GM18499 (cell line): Measurements from ENCODE around the gene AMER1.

ENCODE experiments used
- ATAC-seq: cut with Tn5 transposase; IDR thresholded peaks from one replicate; pipeline ENCODE4 v1.9.1; 2021; ENCODE audit warnings: moderate number of reproducible peaks; ENCODE audit not compliant: insufficient read depth, unreplicated experiment

Gene AMER1

DNA sequence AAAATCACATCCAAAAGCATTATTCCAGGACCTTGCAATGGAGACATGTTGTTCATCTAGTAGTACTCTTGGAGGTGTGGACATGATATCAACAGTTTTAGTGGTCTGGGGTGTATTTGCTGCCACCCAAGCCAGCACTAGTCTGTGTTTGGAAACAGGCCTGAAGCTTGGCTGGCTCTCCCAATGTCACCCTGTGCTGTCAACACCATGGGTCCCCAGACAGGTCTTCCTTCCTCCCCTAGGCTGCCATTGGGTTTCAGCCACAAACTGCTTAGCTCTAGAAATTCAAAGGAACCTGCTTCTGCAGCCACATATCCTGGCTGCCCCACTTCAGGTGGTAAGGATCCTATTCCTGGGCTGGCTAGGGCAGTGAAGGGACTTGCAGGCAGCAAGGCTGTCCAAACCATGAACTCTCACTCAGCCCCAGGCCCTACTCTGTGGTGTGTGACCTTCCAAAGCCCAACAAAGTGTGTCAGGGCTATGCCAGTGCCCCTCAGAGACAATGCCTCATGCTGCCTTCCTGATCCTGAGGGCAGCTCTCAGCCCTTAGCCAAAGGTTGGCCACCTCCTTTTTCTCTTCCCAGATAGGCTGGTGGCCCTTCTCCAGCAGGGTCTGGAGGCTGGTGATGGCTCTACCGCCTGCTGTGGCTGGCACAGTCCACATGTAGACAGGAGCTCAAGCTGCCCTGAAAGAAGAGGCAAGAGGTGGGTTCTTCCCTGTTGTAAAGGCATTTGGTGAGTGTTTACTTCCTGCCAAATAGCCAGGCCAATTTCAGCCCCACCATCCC, 18.3 kb downstream of the AMER1 start:
- ATAC-seq: no peak

DNA sequence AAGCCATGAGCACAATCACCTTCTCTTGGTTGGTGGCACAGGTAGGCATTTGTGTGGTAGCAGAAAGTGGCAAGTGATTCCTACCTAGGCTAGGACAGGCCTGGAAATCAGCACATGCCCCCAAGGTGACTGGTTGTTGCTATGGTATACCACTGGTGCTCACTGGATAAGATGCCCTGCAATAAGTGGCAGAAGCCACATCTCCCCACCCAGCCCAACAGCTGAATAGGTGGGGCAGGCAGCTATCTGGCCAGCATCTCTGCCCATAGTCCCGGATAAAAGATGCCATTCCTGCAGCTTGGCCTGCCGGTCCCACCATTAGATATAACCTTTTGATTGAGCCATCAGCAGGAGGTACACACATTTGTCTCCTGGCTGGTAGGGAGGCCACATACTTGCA, 21.1 kb downstream of the AMER1 start:
- ATAC-seq: no peak

DNA sequence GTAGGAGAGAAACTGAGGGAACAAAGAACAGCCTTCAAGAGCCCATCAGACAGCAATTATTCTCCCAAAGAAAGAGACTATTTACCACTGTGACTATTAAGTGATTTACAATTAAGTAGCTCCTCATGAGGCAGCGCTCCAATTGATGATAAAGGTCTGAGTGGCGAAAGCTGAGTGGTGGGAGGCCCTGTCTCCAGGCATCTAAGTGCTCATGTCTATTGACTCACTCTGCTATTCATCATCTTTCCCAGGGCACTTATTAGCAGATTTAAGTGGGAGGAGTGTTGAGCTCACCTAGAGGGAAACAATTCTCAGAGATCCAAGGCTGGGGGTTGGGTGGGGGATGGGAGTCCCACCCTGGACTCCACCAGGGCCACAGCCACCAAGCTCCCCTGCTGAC, 23.3 kb downstream of the AMER1 start:
- no peak for ATAC-seq

DNA sequence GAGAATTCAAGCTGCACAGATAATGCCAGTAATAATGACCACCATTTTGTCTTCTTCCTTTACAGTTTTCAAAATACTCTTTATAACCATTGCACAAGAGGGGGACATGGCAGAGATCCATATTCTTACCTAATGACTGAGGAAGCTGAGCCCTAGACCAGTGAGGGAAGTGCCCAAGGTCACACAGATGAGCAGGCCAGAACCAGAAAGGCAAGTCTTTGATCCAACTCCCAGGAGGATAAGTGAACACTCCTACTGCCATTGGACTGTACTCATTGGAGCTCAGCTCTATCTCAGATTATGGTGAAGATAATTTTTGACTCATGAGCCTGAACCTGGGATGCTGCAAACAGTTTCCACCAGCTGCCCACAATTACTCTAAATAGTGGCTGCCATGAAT, 28.6 kb downstream of the AMER1 start:
- no peak for ATAC-seq

DNA sequence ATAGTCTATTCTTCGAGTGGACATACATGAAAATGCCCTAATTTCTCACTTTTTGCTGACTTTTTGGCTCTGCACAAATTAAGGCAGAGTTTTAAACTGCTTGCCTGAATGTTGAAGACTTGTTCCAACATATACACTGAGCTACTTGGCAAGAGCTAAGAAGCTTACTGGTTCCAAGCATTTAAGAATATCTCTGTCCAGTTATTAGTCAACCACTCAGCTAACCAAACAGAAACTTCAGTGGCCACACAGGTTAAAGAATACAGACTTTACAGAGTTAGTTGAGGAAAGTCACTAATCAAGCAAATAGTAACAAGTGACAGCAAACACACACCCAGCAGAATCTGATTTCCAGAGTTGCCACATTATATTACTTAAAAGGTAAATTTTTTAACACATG, 35.5 kb downstream of the AMER1 start:
- no peak for ATAC-seq

GRCh38 chrX:64152857-64153256, 52.7 kb downstream of the AMER1 start:
- no peak for ATAC-seq

DNA sequence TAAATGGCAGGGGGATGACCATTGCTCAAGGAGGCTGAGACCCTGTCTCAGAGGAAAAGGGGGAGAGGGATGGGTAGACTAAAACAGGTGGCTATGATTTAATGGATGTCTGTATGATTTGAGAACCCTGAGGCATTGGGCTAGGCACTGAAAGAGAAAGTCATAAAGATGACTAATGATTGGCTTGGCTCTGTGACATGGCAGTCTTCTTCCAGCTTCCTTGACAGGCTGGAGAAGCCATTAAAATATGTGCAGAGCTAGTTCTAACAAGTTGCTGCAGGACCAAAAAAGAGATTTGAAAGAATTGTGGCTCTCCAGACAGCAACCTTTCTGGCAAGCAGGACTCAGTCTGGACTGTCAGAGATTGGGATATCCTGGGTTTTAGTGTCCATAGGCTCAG, 53.6 kb downstream of the AMER1 start:
- ATAC-seq: no peak

GRCh38 chrX:64150775-64151174, 54.7 kb downstream of the AMER1 start:
- ATAC-seq: no peak
